Measurements from ENCODE around the gene R3HDM4. TPM values are rescaled to one million over a fixed set of nuclear protein-coding genes. Genes with fewer than 3 reads are reported as not detected.

R3HDM4 gene
- total RNA-seq, 1 donor from 2014 or later = 57.9 TPM

GRCh38 chr19:932648-933552, 19.9 kb upstream of the R3HDM4 start:
- peaks cover 10% of the 10 kb centered on the region for H3K36me3 Mint-ChIP-seq (ENCODE audit: low read depth, unreplicated experiment)
- DNase-seq (ENCODE audit: low read depth) (peak; percentile 87), FAIRE-seq (no peak)
- TF ChIP-seq, protein P1, sequence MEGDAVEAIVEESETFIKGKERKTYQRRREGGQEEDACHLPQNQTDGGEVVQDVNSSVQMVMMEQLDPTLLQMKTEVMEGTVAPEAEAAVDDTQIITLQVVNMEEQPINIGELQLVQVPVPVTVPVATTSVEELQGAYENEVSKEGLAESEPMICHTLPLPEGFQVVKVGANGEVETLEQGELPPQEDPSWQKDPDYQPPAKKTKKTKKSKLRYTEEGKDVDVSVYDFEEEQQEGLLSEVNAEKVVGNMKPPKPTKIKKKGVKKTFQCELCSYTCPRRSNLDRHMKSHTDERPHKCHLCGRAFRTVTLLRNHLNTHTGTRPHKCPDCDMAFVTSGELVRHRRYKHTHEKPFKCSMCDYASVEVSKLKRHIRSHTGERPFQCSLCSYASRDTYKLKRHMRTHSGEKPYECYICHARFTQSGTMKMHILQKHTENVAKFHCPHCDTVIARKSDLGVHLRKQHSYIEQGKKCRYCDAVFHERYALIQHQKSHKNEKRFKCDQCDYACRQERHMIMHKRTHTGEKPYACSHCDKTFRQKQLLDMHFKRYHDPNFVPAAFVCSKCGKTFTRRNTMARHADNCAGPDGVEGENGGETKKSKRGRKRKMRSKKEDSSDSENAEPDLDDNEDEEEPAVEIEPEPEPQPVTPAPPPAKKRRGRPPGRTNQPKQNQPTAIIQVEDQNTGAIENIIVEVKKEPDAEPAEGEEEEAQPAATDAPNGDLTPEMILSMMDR (IDR thresholded peaks at IDR 0.05; ENCODE audit: insufficient read depth, low read depth, low read length) = no peak
- no peak for TF ChIP-seq EZH2 (IDR thresholded peaks at IDR 0.05; ENCODE audit: insufficient read depth, low read length)
- H3K4me2 ChIP-seq (ENCODE audit: low read length) = peak overlapping the region; percentile 71
- peaks cover 19% of the 10 kb centered on the region for H4K20me1 ChIP-seq (ENCODE audit: insufficient read depth, low read length)
- H3K27ac Mint-ChIP-seq (ENCODE audit: unreplicated experiment) = peak overlapping the region; percentile 83
- H3K4me3 Mint-ChIP-seq (ENCODE audit: unreplicated experiment) = no peak overlapping the region
- H3K27me3 ChIP-seq (ENCODE audit: insufficient read depth, low read length) = no peaks in the 10 kb centered on the region
- H3K4me1 Mint-ChIP-seq (ENCODE audit: low read depth, unreplicated experiment) = peaks cover 9% of the 10 kb centered on the region
- H3K9ac ChIP-seq (ENCODE audit: low read length) = peak overlapping the region; percentile 7
- H3K27ac ChIP-seq (ENCODE audit: low read depth, low read length) = peak overlapping the region; percentile 52
- H3K27me3 Mint-ChIP-seq (ENCODE audit: low read depth, unreplicated experiment) = no peaks in the 10 kb centered on the region
- H3K79me2 ChIP-seq (ENCODE audit: insufficient read depth, low read length) = peaks cover 48% of the 10 kb centered on the region
- H3K9me3 ChIP-seq (ENCODE audit: insufficient read depth, low read depth, low read length) = no peaks in the 10 kb centered on the region
- H3K4me3 ChIP-seq (ENCODE audit: insufficient read depth, low read depth, low read length) = peak overlapping the region; percentile 17
- H3K36me3 ChIP-seq (ENCODE audit: insufficient read depth, low read length) = peaks cover 2% of the 10 kb centered on the region
- no peak overlapping the region for H2AFZ ChIP-seq (ENCODE audit: low read depth, low read length)
- peaks cover 35% of the 10 kb centered on the region for H3K4me1 ChIP-seq (ENCODE audit: insufficient read depth, low read length)
- H3K9me3 Mint-ChIP-seq (ENCODE audit: unreplicated experiment) = no peaks in the 10 kb centered on the region

DNA sequence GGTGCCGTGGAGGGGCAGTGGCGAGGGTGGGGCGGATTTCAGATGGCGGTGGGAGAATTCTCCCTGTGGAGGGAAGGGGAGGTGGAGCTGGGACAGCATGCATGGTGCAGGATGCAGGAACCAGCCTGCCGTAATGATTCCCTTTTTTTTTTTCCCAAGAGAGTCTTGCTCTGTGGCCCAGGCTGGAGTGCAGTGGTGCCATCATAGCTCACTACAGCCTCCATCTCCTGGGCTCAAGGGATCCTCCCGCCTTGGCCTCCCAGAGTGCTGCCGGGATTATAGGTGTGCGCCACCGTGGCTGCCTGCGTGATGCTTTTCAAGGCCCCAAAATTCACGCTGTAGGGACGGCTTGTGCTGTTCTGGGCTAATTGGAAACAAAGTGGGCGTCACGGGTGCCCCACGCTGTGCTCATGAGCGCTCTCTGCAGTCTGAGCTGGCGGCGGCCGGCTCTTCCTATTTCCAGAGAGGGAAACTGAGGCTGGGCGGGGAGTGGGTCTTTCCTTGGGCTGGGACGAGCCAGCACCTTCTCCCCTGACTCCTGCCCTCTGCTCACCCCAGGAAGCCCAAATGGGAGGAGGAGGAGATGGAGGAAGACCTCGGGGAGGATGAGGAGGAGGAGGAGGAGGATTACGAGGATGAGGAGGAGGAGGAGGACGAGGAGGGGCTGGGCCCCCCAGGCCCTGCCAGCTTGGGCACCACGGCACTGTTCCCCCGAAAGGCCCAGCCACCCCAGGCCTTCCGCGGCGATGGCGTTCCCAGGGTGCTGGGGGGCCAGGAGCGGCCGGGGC, 19.0 kb upstream of the R3HDM4 start:
- peak overlapping the region; percentile 18 for H3K27ac Mint-ChIP-seq (ENCODE audit: unreplicated experiment)
- no peak overlapping the region for H3K4me3 ChIP-seq (ENCODE audit: insufficient read depth, low read depth, low read length)
- H3K36me3 Mint-ChIP-seq (ENCODE audit: low read depth, unreplicated experiment) = peaks cover 6% of the 10 kb centered on the region
- H3K4me1 Mint-ChIP-seq (ENCODE audit: low read depth, unreplicated experiment) = peaks cover 7% of the 10 kb centered on the region
- peaks cover 16% of the 10 kb centered on the region for H4K20me1 ChIP-seq (ENCODE audit: insufficient read depth, low read length)
- no peaks in the 10 kb centered on the region for H3K9me3 ChIP-seq (ENCODE audit: insufficient read depth, low read depth, low read length)
- H3K27ac ChIP-seq (ENCODE audit: low read depth, low read length) = no peak overlapping the region
- DNase-seq (ENCODE audit: low read depth) (no peak), FAIRE-seq (no peak)
- no peaks in the 10 kb centered on the region for H3K27me3 Mint-ChIP-seq (ENCODE audit: low read depth, unreplicated experiment)
- H3K79me2 ChIP-seq (ENCODE audit: insufficient read depth, low read length) = peaks cover 49% of the 10 kb centered on the region
- no peak overlapping the region for H3K9ac ChIP-seq (ENCODE audit: low read length)
- H3K4me3 Mint-ChIP-seq (ENCODE audit: unreplicated experiment) = no peak overlapping the region
- TF ChIP-seq, protein P1 (IDR thresholded peaks at IDR 0.05; ENCODE audit: insufficient read depth, low read depth, low read length) = no peak
- TF ChIP-seq EZH2 (IDR thresholded peaks at IDR 0.05; ENCODE audit: insufficient read depth, low read length) = no peak
- H3K4me1 ChIP-seq (ENCODE audit: insufficient read depth, low read length) = peaks cover 38% of the 10 kb centered on the region
- no peak overlapping the region for H2AFZ ChIP-seq (ENCODE audit: low read depth, low read length)
- no peaks in the 10 kb centered on the region for H3K27me3 ChIP-seq (ENCODE audit: insufficient read depth, low read length)
- H3K4me2 ChIP-seq (ENCODE audit: low read length) = peak overlapping the region; percentile 71
- H3K9me3 Mint-ChIP-seq (ENCODE audit: unreplicated experiment) = no peaks in the 10 kb centered on the region
- no peaks in the 10 kb centered on the region for H3K36me3 ChIP-seq (ENCODE audit: insufficient read depth, low read length)
